GM12878 (cell line): ENCODE measurements around the gene PGLYRP4. TPM values are rescaled to one million over a fixed set of nuclear protein-coding genes. Genes with fewer than 3 reads are reported as not detected.
"Not testable (repeated sequence)": the region's sequence is repeated elsewhere in the genome, so short reads cannot be mapped to it uniquely, and the experiment has no call there.

ENCODE experiments used
- ATAC-seq: fragments of 200-7000 bp; cut with Tn5 transposase; 3 replicates; pipeline ENCODE4 v1.9.1; 2020; ENCODE audit warnings: mild to moderate bottlenecking, moderate library complexity
- BruUV-seq: library from RNA; stranded (reverse); fragments of 400-500 nt; replicated peaks from 2 replicates; lab custom pipeline; 2021; lab: Mats Ljungman, UMichigan
- CTCF ChIA-PET: fragments of 300-600 bp; sonication (Branson Sonifier 250); formaldehyde crosslinking; extraction: SDS; loops from one replicate; lab custom pipeline; 2021; ENCODE audit warnings: inconsistent platforms; lab: Yijun Ruan, JAX
- POLR2A ChIA-PET: fragments of 350-600 bp; formaldehyde crosslinking; extraction: SDS; loops from one replicate; lab custom pipeline; 2021; ENCODE audit warnings: inconsistent platforms; lab: Charles Lee
- RAD21 ChIA-PET: fragments of 300-600 bp; sonication (Branson Sonifier 250); formaldehyde crosslinking; loops from one replicate; lab custom pipeline; 2023; ENCODE audit warnings: antibody characterized with exemption; ENCODE audit not compliant: unreplicated experiment; lab: Charles Lee
- SMC1A ChIA-PET: fragments of 300-600 bp; sonication (Branson Sonifier 250); formaldehyde crosslinking; loops from one replicate; lab custom pipeline; 2023; ENCODE audit not compliant: unreplicated experiment, uncharacterized antibody; lab: Charles Lee
- DNase-seq: peaks from one replicate; pipeline ENCODE4 v3.0.0-alpha.2; 2011; ENCODE audit warnings: low read depth, low spot score
- FAIRE-seq: peaks from 3 replicates; lab custom pipeline; 2011; peaks lifted over from hg19 to GRCh38; lab: Jason Lieb, UNC
- H2AFZ ChIP-seq: 2 replicates; pipeline ENCODE4 v1.6.0; 2011; ENCODE audit warnings: low read depth, low read length, control low read depth; ENCODE audit not compliant: control insufficient read depth
- H3K27ac ChIP-seq: 2 replicates; pipeline ENCODE4 v1.5.1; 2011; ENCODE audit warnings: control low read depth; ENCODE audit not compliant: control insufficient read depth, insufficient read depth
- H3K27me3 ChIP-seq, 2 experiments: replicated peaks in 1 of 2; 2 replicates each; pipeline versions ENCODE4 v1.6.0 to v1.6.1; 2011; ENCODE audit warnings: low read length in 1 of 2; ENCODE audit not compliant: control insufficient read depth in 2 of 2, insufficient read depth in 2 of 2
- H3K36me3 ChIP-seq, 2 experiments: 2 replicates each; pipeline ENCODE4 v1.5.1; 2011; ENCODE audit warnings: low read length in 1 of 2; ENCODE audit not compliant: control insufficient read depth in 2 of 2, insufficient read depth in 2 of 2
- H3K4me1 ChIP-seq: 2 replicates; pipeline ENCODE4 v1.6.1; 2011; ENCODE audit warnings: mild to moderate bottlenecking, low read length, moderate library complexity, mixed read lengths; ENCODE audit not compliant: control insufficient read depth, insufficient read depth
- H3K4me2 ChIP-seq: 2 replicates; pipeline ENCODE4 v1.6.0; 2011; ENCODE audit warnings: control low read depth; ENCODE audit not compliant: control insufficient read depth, insufficient read depth
- H3K4me3 ChIP-seq: fragments of 200-600 bp; sonication (generic); 2 replicates; pipeline ENCODE4 v1.5.1; 2016
- H3K79me2 ChIP-seq: 2 replicates; pipeline ENCODE4 v1.6.0; 2011; ENCODE audit warnings: low read length; ENCODE audit not compliant: control insufficient read depth, insufficient read depth
- H3K9ac ChIP-seq: 2 replicates; pipeline ENCODE4 v1.8.0; 2011; ENCODE audit warnings: low read length, control low read depth, mixed read lengths; ENCODE audit not compliant: control insufficient read depth, insufficient read depth
- H3K9me3 ChIP-seq: replicated peaks from 3 replicates; pipeline ENCODE4 v1.5.1; 2011; ENCODE audit warnings: mild to moderate bottlenecking, low read length; ENCODE audit not compliant: control insufficient read depth, insufficient read depth
- H4K20me1 ChIP-seq: 2 replicates; pipeline ENCODE4 v1.6.0; 2011; ENCODE audit not compliant: control insufficient read depth, insufficient read depth
- CREM ChIP-seq: IDR thresholded peaks from 2 replicates; pipeline ENCODE4 v1.6.1; 2014; ENCODE audit warnings: antibody characterized with exemption, low read depth
- EGR1 ChIP-seq, 2 experiments: IDR thresholded peaks; 1 replicate in 1 of 2; 2 replicates in 1 of 2; pipeline ENCODE4 v1.6.1; 2011 to 2012; ENCODE audit warnings: low read depth in 2 of 2, low read length in 2 of 2, borderline replicate concordance in 1 of 2, mild to moderate bottlenecking in 1 of 2, moderate library complexity in 1 of 2
- STAT3 ChIP-seq: IDR thresholded peaks from 2 replicates; pipeline ENCODE4 v1.6.1; 2011; ENCODE audit warnings: low read depth, low read length, improper control_type of control experiment
- TCF7 ChIP-seq: IDR thresholded peaks from 2 replicates; pipeline ENCODE4 v1.6.1; 2014; ENCODE audit warnings: antibody characterized with exemption, borderline replicate concordance
- WGBS: methylation state at CpG from one replicate; pipeline ENCODE4 v1.1.6; 2016; ENCODE audit warnings: low lambda C conversion rate; ENCODE audit not compliant: insufficient replicate concordance, insufficient coverage; ENCODE audit errors: missing lambda C conversion rate; 5-methylcytosine and 5-hydroxymethylcytosine counted together
- in situ Hi-C: fragments of 300-500 bp; cut with MboI; formaldehyde crosslinking; loops from 9 replicates; pipeline ENCODE4 v1.14.3; 2018; ENCODE audit warnings: mixed read lengths
- intact Hi-C: fragments of 100-400 bp; cut with micrococcal nuclease; formaldehyde crosslinking; loops from one replicate; pipeline ENCODE4 v1.14.2; 2022; ENCODE audit not compliant: unreplicated experiment
- polyA plus RNA-seq, 11 experiments: library from polyadenylated mRNA; depleted of rRNA in 4 of 11; unstranded in 6 of 11; stranded (reverse) in 5 of 11; fragments of >200 nt; fragmentation: Nextera tagmentation in 4 of 11; fragmentation: Illumina TruSeq in 1 of 11; extraction: Ambion mirVana in 4 of 11; extraction: Trizol in 1 of 11; gene quantifications; 1 replicate in 1 of 11; 2 replicates in 10 of 11; pipeline versions ENCODE4 v1.2.1 to v1.2.3, GENCODE V29; 2011 to 2016; ENCODE audit warnings: inconsistent platforms in 2 of 11, missing spikeins in 2 of 11, low read depth in 1 of 11
- total RNA-seq, 4 experiments: library from RNA; depleted of rRNA in 3 of 4; stranded (reverse); fragments of >200 nt in 3 of 4; fragmentation: Illumina TruSeq in 1 of 4; extraction: Trizol in 1 of 4; gene quantifications; 2 replicates each; pipeline versions ENCODE4 v1.2.1 to v1.2.3, GENCODE V29; 2013 to 2021

PGLYRP4 gene
- total and polyA plus RNA-seq, 10 of the 15 experiments (the other 5 are each of a cell fraction or from before 2014, with no cell fraction given), result 0.22 to 3.0 (median 0.44) TPM

DNA sequence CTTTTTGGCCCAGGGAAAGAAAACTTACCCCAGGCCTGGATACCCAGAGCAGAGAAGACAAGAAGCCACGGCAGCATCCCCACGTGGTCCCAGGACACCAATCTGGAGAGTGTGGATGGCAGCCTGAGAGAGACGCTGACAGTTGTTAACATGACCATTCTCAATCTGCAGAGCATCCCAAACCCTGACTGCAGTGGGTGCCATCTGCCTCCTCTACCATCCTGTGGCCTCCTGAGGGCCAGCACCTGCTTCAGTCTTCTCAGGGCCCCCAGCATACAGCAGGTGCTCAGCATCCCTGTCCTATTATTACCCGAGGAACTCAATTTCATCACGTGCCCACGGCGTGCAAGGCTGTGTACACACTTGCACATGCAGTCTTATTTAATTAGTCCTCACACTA is 785 bp downstream of the PGLYRP4 start:
- FAIRE-seq, result no peak
- Histone ChIP-seq H3K4me2 (no peak overlapping the region), H3K27ac (no peak overlapping the region), H3K27me3 (no peaks in the 10 kb centered on the region), H3K36me3 (no peaks in the 10 kb centered on the region), H3K9me3 (no peaks in the 10 kb centered on the region), H3K4me1 (peaks cover 28% of the 10 kb centered on the region), H3K79me2 (peaks cover 6% of the 10 kb centered on the region), H3K9ac (no peak overlapping the region), H4K20me1 (no peaks in the 10 kb centered on the region)
- WGBS, result 54% methylated on average over 7 of the region's 7 CpGs
- in situ Hi-C loops, result no loop called here
- POLR2A ChIA-PET, result no interaction called here
- CTCF ChIA-PET, result interaction anchor here (0.7 to 8.6 kb wide), 4 partner anchors 114 to 279 kb away, joined by 3 to 326 read pairs (median 4); partner anchors contain the start of gene S100A13
- ATAC-seq, result no peak
- RAD21 ChIA-PET, result interaction anchor here (1.2 to 8.4 kb wide), 2 partner anchors 56 to 147 kb away, joined by 7 to 94 read pairs; no protein-coding TSS in a partner anchor
- no TSS peak for BruUV-seq
- SMC1A ChIA-PET, result interaction anchor here (1.2 kb wide), 1 partner anchor 147 kb away, joined by 4 read pairs; no protein-coding TSS in a partner anchor
- TF ChIP-seq TCF7 (no peak), STAT3 (no peak), CREM (no peak), EGR1 (IDR thresholded peaks at IDR 0.05; ENCODE audit: borderline replicate concordance in 1 of 2, low read depth in 2 of 2, low read length in 2 of 2) (no peak)
- TF ChIP-seq, all 136 proteins: peak for 0
- intact Hi-C loops, result no loop called here
- no peak overlapping the region for H2AFZ ChIP-seq
- DNase-seq, result no peak
- no peak overlapping the region for H3K4me3 ChIP-seq

DNA sequence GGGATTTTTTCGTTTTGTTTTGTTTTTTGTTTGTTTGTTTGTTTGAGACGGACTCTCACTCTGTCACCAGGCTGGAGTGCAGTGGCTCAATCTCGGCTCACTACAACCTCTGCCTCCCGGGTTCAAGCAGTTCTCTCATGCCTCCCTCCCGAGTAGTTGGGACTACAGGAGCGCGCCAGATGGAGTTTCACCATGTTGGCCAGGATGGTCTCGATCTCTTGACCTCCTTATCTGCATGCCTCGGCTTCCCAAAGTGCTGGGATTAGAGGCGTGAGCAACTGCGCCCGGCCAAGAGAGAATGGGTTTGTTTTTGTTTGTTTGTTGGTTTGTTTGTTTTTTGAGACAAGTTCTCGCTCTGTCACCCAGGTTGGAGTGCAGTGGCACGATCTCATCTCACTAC is 1.6 kb downstream of the PGLYRP4 start:
- ATAC-seq, H3K4me3 ChIP-seq, H4K20me1 ChIP-seq, H3K9me3 ChIP-seq, FAIRE-seq, BruUV-seq, H3K9ac ChIP-seq, H3K27me3 ChIP-seq, intact Hi-C loops, H3K27ac ChIP-seq, in situ Hi-C loops, H3K36me3 ChIP-seq, H2AFZ ChIP-seq, H3K4me2 ChIP-seq, DNase-seq: not testable (repeated sequence)
- H3K79me2 ChIP-seq, result peaks cover 14% of the 10 kb centered on the region
- WGBS, result 35% methylated on average over 14 of the region's 14 CpGs
- RAD21 ChIA-PET, result interaction anchor here (0.7 to 2.4 kb wide), 7 partner anchors 10 to 219 kb away, joined by 3 to 12 read pairs (median 6); partner anchors contain the start of genes PGLYRP3, S100A2 and S100A9
- CTCF ChIA-PET, result interaction anchor here (1.4 to 5.8 kb wide), 5 partner anchors 7 to 148 kb away, joined by 3 to 54 read pairs (median 5); no protein-coding TSS in a partner anchor
- SMC1A ChIA-PET, result interaction anchor here (1.3 to 1.9 kb wide), 9 partner anchors 10 to 226 kb away, joined by 3 to 12 read pairs (median 4); partner anchors contain the start of gene S100A6
- POLR2A ChIA-PET, result interaction anchor here (0.5 to 2.6 kb wide), 3 partner anchors 10 to 114 kb away, joined by 3 to 10 read pairs (median 8); no protein-coding TSS in a partner anchor
- peaks cover 28% of the 10 kb centered on the region for H3K4me1 ChIP-seq
